ENCODE data around the gene AAMDC.
"Not testable (repeated sequence)": the region's sequence is repeated elsewhere in the genome, so short reads cannot be mapped to it uniquely, and the experiment has no call there.

AAMDC gene

DNA sequence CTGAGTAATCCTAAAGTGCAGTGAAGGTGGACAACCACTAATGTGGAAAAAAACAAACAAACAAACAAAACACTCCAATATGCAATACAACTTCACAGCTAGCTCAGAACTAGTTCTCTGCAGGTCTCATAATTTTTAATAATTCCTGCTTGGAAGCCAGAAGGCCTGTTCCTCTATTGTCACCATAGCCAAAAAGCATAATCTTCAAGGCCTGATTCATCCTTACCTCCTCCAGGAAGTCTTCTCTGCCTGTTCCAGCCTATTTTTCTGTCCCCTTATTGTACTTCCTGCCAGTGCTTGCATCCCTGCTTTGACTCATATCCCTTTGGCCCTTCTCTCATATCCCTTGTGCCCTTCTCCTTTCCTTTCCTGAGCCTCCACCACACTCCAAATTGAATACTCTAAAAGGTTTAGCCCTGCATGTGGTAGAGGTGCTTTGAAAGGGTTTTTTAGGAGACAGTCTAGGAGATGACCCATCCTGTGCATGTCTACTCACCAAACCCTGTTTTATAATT is 69.2 kb downstream of the AAMDC start:
- DNase-seq, result not testable (repeated sequence)

DNA sequence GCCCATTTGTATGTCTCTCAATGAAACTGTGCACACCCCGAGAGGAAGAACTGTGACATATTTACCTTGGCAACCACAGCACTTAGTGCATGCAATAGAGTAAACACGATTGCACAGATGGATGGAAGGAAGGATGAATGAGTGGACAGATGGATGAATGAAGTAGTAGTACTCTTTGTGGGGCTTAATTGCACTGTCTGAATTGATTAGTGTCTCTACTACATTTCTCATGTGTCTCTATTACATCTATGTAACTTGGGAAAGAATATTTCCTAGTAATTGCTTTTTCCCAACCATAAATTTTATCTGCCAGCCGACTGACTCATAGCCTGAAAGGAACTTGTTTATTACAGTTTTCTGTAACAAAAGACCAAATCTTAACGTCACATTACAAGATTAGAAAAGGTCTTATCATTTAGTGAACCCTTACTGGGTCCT is 69.7 kb downstream of the AAMDC start:
- DNase-seq, result peak; percentile 13

DNA sequence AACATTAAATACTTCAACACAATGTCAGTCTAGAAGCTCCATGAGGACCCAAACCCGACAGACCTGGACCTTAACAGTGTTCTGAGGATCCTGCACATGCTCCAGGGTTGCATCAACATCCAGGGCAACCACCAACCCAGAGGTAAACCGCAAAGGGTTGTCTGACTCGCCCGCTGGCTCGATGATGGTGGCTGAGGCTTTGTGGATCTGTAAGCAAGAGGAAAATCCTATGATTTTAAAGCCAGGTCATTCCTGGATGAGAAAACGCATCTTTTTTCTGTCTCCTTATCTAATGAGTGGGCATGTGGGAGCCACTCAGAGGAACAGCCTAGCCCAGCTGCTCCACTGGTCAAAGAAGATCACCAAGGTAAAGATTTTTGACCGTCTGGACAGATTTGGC is 70.3 kb downstream of the AAMDC start:
- DNase-seq, result not testable (repeated sequence)

DNA sequence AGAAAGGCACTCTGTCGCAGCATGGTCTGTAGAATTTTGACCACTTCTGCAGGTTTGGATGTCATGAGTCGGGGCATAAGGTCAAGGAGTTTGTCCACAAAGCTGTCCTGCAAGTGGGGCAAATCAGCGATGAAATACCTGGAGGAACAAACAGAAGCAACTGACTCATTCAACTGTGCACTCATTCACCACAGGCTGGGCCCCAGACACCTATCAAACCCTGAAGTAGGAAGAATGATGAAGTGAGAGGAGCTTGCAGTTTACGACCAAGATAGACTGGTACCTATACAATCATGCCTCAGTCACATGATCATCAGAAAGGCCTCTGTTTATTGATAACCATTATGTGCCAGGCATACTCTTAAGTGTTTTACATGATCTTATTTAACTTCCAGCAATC is 70.8 kb downstream of the AAMDC start:
- not testable (repeated sequence) for DNase-seq

DNA sequence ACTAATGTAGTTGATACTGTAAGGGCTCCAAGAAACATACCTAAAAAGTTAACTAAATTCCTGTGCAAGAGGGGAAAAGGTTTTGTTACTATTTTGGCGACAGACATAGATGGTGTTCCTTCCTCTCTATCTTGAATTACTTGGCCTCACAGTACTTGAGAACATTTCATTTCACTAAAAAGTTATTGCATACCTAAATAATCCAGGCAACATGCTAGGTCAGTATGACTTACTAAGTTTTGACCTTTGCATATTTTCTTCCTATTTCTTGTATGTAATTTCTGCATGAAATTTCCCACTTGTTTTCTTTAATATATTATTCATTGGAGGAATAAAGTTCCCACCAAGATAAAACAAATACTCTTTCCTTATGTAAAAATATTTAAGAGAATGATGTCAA is 74.0 kb downstream of the AAMDC start:
- not testable (repeated sequence) for DNase-seq

DNA sequence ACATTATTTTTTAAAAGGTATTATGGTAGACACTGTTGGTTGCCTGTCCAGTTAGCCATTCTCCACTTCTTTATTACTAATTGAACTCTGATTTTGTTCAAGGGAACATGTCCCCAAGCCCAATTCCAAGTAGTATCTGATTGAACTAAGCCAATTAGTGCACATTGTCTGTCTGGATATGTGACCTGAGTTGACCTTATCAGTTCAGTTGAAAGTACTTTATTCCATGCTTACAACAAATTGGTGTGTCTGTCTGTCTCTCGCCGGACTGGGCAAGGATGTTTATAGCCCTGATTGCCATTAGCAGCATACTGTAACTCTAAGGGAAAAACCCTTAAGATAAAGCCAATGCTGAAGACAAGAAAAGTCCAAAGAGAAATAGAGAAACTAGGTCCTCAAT is 87.9 kb downstream of the AAMDC start:
- no peak for DNase-seq

DNA sequence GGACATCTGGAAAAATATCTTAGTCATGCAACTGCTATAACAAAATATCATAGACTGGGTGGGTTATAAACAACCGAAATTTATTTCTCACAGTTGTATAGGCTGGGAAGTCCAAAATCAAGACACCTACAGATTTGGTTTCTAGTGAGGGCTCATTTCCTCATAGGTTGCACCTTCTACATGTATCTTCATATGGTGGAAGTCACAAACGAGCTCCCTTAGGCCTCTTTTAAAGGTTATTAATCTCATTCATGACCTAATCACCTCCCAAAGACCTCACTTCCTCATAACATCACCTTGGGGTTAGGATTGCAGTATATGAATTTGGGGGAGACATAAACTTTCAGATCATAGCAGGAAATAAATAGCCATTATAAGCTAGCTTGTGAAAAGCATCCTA is 88.3 kb downstream of the AAMDC start:
- no peak for DNase-seq

DNA sequence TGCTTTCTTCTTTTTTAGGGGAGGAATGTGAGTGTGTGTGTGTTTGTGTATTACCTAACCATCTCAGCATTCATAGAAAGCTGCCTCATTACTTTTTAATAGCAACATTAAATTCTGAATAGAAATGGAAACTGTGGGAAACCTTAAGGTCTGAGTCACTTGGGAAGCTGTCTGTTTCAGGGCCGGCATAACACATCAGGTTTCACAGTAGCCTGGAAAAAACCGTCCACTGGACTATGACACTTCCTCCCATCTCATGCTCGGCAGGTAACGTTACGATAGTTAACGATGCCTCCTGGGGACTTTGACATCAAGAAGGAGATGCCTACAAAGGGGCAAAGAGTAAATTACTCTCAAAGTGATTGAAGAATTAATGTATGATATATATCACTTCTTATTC is 89.9 kb downstream of the AAMDC start:
- not testable (repeated sequence) for DNase-seq

DNA sequence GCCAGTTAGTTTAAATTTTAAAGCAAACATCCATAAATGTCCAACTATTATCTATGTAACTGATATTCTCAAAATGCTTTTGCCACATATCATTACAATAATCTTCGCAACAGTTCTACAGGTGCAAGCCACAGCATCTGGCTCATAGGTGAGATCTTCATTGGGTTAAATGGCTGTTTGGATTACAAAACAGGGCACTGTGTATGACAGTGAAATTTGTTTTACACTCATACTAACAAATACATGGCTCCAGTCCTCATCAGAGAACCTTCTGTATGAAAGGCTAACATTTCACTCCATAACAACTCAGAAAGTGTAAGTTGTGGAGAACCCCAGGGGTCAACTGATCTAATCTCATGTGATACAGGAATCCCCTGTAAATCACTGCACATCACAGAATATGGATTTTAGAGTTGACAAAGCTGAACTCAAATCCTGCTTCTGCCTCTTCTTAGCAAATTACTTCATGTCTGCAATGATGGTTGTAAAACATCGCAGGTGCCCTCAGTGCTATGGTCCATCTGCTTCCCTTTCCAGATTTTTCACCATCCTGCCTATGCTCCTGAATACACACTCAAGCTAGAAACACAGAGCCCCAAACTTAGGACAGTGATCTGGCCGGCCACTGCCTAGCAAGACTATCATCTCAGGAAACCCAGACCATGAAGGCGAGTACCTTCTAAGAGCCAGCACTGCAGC is 92.8 kb downstream of the AAMDC start:
- DNase-seq, result not testable (repeated sequence)

DNA sequence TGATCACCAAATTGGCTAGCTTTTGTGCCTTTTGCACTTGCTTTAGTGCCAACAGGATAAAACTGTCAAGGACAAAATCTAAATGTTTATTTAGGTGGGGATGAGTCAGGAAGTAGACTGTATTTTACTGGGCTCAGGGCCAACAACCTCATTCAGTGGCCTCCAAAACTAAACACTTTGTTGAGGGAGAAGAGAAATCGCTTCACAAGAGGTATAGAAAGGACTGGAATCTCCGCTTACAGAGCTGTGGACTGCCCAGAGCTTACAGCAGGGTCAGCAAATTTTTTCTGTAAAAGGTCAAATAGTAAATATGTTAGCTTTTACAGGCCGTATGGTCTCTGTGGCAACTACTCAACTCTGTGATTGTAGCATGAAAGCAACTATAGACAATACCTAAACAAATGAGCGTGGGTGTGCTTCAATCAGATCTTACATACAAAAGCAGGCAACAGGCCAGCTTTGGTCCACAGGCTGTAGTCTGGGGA is 93.4 kb downstream of the AAMDC start:
- peak; percentile 65 for DNase-seq

DNA sequence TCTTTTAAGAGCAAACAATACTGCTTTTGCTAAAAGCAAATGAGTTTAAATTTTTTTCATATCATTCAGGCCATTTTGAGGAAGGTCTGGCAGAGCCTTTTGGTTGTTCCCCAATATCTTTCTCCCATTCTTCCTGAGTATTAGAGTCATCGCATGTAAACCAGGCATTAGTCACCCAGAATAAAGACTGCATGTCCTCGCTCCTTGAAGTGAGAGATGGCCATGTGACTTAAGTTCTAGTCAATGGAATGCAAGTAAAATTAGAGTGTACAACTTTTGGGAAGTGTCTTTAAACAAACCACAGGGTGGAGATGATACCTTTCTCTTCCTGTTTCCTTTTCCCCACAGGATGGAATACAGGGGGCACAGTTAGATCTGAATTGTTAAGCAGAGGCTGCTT is 96.8 kb downstream of the AAMDC start:
- not testable (repeated sequence) for DNase-seq
